ENCODE measurements around the gene CEP44. TPM values are rescaled to one million over a fixed set of nuclear protein-coding genes. Genes with fewer than 3 reads are reported as not detected.

Gene CEP44
- total and polyA plus RNA-seq, 10 of the 15 experiments (the other 5 are each of a cell fraction or from before 2014, with no cell fraction given): 7.6 to 19.8 (median 14.2) TPM

DNA sequence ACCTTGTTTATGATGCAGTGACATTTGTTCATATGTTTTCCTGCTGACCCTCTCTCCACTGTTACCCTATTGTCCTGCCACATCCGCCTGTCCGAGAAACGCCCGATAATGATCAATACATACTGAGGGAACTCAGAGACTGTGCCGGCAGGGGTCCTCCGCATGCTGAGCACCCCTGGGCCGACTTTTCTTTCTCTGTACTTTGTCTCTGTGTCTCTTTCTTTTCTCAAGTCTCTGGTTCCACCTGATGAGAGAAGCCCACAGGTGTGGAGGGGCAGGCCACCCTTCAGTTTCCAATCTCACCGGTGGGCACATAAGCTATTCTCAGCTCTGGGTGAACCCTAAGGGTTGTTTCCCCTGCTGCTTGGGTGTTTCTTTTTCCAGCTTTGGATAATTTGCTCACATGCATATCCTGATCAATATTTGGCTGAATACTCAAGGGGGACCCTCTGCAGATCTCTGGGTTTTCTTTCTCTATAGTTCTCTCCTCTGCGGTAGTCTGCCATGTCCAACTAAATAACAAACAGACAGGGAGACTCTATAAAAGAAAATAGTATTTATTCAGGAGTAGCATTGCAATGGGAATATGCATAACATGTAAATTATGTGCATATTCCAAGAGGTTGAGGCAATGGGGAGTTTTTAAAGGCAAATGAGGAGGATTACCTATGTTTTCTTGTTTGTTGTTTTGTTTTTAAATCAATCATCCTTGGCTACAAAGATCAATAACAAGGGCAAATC, 97.2 kb downstream of the CEP44 start (continued):
- TF ChIP-seq, protein P1, sequence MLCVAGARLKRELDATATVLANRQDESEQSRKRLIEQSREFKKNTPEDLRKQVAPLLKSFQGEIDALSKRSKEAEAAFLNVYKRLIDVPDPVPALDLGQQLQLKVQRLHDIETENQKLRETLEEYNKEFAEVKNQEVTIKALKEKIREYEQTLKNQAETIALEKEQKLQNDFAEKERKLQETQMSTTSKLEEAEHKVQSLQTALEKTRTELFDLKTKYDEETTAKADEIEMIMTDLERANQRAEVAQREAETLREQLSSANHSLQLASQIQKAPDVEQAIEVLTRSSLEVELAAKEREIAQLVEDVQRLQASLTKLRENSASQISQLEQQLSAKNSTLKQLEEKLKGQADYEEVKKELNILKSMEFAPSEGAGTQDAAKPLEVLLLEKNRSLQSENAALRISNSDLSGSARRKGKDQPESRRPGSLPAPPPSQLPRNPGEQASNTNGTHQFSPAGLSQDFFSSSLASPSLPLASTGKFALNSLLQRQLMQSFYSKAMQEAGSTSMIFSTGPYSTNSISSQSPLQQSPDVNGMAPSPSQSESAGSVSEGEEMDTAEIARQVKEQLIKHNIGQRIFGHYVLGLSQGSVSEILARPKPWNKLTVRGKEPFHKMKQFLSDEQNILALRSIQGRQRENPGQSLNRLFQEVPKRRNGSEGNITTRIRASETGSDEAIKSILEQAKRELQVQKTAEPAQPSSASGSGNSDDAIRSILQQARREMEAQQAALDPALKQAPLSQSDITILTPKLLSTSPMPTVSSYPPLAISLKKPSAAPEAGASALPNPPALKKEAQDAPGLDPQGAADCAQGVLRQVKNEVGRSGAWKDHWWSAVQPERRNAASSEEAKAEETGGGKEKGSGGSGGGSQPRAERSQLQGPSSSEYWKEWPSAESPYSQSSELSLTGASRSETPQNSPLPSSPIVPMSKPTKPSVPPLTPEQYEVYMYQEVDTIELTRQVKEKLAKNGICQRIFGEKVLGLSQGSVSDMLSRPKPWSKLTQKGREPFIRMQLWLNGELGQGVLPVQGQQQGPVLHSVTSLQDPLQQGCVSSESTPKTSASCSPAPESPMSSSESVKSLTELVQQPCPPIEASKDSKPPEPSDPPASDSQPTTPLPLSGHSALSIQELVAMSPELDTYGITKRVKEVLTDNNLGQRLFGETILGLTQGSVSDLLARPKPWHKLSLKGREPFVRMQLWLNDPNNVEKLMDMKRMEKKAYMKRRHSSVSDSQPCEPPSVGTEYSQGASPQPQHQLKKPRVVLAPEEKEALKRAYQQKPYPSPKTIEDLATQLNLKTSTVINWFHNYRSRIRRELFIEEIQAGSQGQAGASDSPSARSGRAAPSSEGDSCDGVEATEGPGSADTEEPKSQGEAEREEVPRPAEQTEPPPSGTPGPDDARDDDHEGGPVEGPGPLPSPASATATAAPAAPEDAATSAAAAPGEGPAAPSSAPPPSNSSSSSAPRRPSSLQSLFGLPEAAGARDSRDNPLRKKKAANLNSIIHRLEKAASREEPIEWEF (IDR thresholded peaks at IDR 0.05; ENCODE audit: insufficient replicate concordance, low read depth, low read length): no peak
- TF ChIP-seq WRNIP1 (IDR thresholded peaks at IDR 0.05; ENCODE audit: borderline replicate concordance, low read depth, low read length) (no peak), BCL11A (IDR thresholded peaks at IDR 0.05; ENCODE audit: low read depth, low read length) (no peak)

DNA sequence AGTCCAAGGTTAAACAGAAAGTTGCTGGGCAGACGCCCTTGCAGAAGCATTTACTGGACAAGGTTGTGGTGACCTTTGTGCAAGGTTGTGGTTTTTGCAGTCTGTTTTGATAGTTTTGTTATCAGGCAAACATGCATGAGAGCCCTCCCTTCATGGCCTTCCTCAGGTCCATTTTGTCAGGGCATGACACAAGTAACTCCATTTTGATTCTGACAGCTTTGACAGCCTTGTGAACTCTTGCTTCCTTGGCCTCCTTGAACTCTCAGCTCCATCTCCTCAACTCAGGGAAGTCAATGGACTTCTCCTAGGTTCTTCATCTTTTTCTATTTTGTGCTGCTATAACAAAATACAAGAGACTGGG, 97.7 kb downstream of the CEP44 start:
- POLR2A ChIA-PET: no interaction called here
- Histone ChIP-seq H3K79me2 (ENCODE audit: control insufficient read depth, insufficient read depth, low read length) (no peaks in the 10 kb centered on the region), H3K4me3 (no peak overlapping the region), H3K9ac (ENCODE audit: control insufficient read depth, insufficient read depth, low read length) (no peak overlapping the region), H2AFZ (ENCODE audit: control insufficient read depth, low read depth, low read length) (no peak overlapping the region), H3K27ac (ENCODE audit: control insufficient read depth, insufficient read depth) (no peak overlapping the region), H3K27me3 (replicated peaks in 1 of 2; ENCODE audit: control insufficient read depth in 2 of 2, insufficient read depth in 2 of 2, low read length in 1 of 2) (no peaks in the 10 kb centered on the region), H4K20me1 (ENCODE audit: control insufficient read depth, insufficient read depth) (no peaks in the 10 kb centered on the region), H3K4me1 (ENCODE audit: control insufficient read depth, insufficient read depth, low read length) (no peaks in the 10 kb centered on the region), H3K9me3 (replicated peaks; ENCODE audit: control insufficient read depth, insufficient read depth, low read length) (no peaks in the 10 kb centered on the region), H3K4me2 (ENCODE audit: control insufficient read depth, insufficient read depth) (no peak overlapping the region), H3K36me3 (ENCODE audit: control insufficient read depth in 2 of 2, insufficient read depth in 2 of 2, low read length in 1 of 2) (no peaks in the 10 kb centered on the region)
- in situ Hi-C loops (cut with MboI): no loop called here
- CTCF ChIA-PET: no interaction called here
- no TSS peak for BruUV-seq (replicated peaks)
- intact Hi-C loops (cut with micrococcal nuclease; ENCODE audit: unreplicated experiment): no loop called here
- SMC1A ChIA-PET (ENCODE audit: uncharacterized antibody, unreplicated experiment): no interaction called here
- no peak for ATAC-seq
- RAD21 ChIA-PET (ENCODE audit: unreplicated experiment): no interaction called here
- no peak for FAIRE-seq
- no peak for DNase-seq (ENCODE audit: low read depth, low spot score)
- 6% methylated on average over 1 of the region's 1 CpG for whole genome bisulfite sequencing (ENCODE audit: insufficient coverage, insufficient replicate concordance, low lambda C conversion rate, missing lambda C conversion rate)
- TF ChIP-seq, protein P2, sequence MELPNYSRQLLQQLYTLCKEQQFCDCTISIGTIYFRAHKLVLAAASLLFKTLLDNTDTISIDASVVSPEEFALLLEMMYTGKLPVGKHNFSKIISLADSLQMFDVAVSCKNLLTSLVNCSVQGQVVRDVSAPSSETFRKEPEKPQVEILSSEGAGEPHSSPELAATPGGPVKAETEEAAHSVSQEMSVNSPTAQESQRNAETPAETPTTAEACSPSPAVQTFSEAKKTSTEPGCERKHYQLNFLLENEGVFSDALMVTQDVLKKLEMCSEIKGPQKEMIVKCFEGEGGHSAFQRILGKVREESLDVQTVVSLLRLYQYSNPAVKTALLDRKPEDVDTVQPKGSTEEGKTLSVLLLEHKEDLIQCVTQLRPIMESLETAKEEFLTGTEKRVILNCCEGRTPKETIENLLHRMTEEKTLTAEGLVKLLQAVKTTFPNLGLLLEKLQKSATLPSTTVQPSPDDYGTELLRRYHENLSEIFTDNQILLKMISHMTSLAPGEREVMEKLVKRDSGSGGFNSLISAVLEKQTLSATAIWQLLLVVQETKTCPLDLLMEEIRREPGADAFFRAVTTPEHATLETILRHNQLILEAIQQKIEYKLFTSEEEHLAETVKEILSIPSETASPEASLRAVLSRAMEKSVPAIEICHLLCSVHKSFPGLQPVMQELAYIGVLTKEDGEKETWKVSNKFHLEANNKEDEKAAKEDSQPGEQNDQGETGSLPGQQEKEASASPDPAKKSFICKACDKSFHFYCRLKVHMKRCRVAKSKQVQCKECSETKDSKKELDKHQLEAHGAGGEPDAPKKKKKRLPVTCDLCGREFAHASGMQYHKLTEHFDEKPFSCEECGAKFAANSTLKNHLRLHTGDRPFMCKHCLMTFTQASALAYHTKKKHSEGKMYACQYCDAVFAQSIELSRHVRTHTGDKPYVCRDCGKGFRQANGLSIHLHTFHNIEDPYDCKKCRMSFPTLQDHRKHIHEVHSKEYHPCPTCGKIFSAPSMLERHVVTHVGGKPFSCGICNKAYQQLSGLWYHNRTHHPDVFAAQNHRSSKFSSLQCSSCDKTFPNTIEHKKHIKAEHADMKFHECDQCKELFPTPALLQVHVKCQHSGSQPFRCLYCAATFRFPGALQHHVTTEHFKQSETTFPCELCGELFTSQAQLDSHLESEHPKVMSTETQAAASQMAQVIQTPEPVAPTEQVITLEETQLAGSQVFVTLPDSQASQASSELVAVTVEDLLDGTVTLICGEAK (IDR thresholded peaks at IDR 0.05; ENCODE audit: borderline replicate concordance): no peak
- TF ChIP-seq, protein P3, sequence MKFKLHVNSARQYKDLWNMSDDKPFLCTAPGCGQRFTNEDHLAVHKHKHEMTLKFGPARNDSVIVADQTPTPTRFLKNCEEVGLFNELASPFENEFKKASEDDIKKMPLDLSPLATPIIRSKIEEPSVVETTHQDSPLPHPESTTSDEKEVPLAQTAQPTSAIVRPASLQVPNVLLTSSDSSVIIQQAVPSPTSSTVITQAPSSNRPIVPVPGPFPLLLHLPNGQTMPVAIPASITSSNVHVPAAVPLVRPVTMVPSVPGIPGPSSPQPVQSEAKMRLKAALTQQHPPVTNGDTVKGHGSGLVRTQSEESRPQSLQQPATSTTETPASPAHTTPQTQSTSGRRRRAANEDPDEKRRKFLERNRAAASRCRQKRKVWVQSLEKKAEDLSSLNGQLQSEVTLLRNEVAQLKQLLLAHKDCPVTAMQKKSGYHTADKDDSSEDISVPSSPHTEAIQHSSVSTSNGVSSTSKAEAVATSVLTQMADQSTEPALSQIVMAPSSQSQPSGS (IDR thresholded peaks at IDR 0.05; ENCODE audit: low read length): no peak
- TF ChIP-seq, protein P4, sequence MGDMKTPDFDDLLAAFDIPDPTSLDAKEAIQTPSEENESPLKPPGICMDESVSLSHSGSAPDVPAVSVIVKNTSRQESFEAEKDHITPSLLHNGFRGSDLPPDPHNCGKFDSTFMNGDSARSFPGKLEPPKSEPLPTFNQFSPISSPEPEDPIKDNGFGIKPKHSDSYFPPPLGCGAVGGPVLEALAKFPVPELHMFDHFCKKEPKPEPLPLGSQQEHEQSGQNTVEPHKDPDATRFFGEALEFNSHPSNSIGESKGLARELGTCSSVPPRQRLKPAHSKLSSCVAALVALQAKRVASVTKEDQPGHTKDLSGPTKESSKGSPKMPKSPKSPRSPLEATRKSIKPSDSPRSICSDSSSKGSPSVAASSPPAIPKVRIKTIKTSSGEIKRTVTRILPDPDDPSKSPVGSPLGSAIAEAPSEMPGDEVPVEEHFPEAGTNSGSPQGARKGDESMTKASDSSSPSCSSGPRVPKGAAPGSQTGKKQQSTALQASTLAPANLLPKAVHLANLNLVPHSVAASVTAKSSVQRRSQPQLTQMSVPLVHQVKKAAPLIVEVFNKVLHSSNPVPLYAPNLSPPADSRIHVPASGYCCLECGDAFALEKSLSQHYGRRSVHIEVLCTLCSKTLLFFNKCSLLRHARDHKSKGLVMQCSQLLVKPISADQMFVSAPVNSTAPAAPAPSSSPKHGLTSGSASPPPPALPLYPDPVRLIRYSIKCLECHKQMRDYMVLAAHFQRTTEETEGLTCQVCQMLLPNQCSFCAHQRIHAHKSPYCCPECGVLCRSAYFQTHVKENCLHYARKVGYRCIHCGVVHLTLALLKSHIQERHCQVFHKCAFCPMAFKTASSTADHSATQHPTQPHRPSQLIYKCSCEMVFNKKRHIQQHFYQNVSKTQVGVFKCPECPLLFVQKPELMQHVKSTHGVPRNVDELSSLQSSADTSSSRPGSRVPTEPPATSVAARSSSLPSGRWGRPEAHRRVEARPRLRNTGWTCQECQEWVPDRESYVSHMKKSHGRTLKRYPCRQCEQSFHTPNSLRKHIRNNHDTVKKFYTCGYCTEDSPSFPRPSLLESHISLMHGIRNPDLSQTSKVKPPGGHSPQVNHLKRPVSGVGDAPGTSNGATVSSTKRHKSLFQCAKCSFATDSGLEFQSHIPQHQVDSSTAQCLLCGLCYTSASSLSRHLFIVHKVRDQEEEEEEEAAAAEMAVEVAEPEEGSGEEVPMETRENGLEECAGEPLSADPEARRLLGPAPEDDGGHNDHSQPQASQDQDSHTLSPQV (IDR thresholded peaks at IDR 0.05): no peak
